OCI-LY7 (cell line): ENCODE data around the gene MAPKAPK5.

Experiments
- EZH2phosphoT487 ChIP-seq: fragments of 200-600 bp; sonication (generic); IDR thresholded peaks from 2 replicates; pipeline ENCODE4 v1.6.1; 2018; ENCODE audit warnings: low read depth, borderline replicate concordance, mild to moderate bottlenecking, mixed run types, antibody characterized with exemption, low read length, moderate library complexity, mixed read lengths
- TF ChIP-seq, protein P1 (sequence below): fragments of 200-600 bp; sonication (generic); conservative IDR thresholded peaks from 2 replicates; pipeline ENCODE4 v1.5.1; 2014; ENCODE audit warnings: mild to moderate bottlenecking, antibody characterized with exemption, low read length, moderate library complexity, mixed read lengths

GRCh38 chr12:111868676-111869588 lies 26.9 kb downstream of the MAPKAPK5 start:
- TF ChIP-seq, protein P1, sequence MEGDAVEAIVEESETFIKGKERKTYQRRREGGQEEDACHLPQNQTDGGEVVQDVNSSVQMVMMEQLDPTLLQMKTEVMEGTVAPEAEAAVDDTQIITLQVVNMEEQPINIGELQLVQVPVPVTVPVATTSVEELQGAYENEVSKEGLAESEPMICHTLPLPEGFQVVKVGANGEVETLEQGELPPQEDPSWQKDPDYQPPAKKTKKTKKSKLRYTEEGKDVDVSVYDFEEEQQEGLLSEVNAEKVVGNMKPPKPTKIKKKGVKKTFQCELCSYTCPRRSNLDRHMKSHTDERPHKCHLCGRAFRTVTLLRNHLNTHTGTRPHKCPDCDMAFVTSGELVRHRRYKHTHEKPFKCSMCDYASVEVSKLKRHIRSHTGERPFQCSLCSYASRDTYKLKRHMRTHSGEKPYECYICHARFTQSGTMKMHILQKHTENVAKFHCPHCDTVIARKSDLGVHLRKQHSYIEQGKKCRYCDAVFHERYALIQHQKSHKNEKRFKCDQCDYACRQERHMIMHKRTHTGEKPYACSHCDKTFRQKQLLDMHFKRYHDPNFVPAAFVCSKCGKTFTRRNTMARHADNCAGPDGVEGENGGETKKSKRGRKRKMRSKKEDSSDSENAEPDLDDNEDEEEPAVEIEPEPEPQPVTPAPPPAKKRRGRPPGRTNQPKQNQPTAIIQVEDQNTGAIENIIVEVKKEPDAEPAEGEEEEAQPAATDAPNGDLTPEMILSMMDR: no peak
- TF ChIP-seq EZH2phosphoT487: no peak
